GM21737 (cell line): ENCODE data around the gene BNIP2.
"Not testable (repeated sequence)": the region's sequence is repeated elsewhere in the genome, so short reads cannot be mapped to it uniquely, and the experiment has no call there.

Source experiments
- ATAC-seq: cut with Tn5 transposase; IDR thresholded peaks from one replicate; pipeline ENCODE4 v1.9.1; 2021; ENCODE audit warnings: mild to moderate bottlenecking, moderate library complexity; ENCODE audit not compliant: unreplicated experiment

Gene BNIP2

GRCh38 chr15:59637507-59637906, 51.6 kb downstream of the BNIP2 start:
- ATAC-seq: not testable (repeated sequence)

GRCh38 chr15:59636184-59636583, 52.9 kb downstream of the BNIP2 start:
- ATAC-seq: no peak

- ATAC-seq: no peak
Observed at GRCh38 chr15:59632714-59633113, 56.4 kb downstream of the BNIP2 start.

GRCh38 chr15:59622289-59622688, 66.8 kb downstream of the BNIP2 start:
- ATAC-seq: no peak

- ATAC-seq: no peak
Observed at GRCh38 chr15:59618406-59618805, 70.7 kb downstream of the BNIP2 start.

- no peak for ATAC-seq
Observed at GRCh38 chr15:59616379-59616778, 72.7 kb downstream of the BNIP2 start.

- ATAC-seq: no peak
Observed at GRCh38 chr15:59615661-59616060, 73.5 kb downstream of the BNIP2 start.

- no peak for ATAC-seq
Observed at GRCh38 chr15:59614153-59614552, 75.0 kb downstream of the BNIP2 start.

GRCh38 chr15:59611276-59612260, 77.6 kb downstream of the BNIP2 start, which contains the start of gene GCNT3:
TSS of gene GCNT3 (plus strand) at chr15:59611783. CDS start at chr15:59618239, 6,456 bp downstream.
- ATAC-seq: no peak

- ATAC-seq: no peak
Observed at GRCh38 chr15:59609730-59610712, 79.1 kb downstream of the BNIP2 start.
